NCI-H1417 (cell line): ENCODE data around the gene MARCKSL1.
A peak's percentile ranks its signal among the peaks of the same experiment; 100 is the strongest.
"Not testable (repeated sequence)": the region's sequence is repeated elsewhere in the genome, so short reads cannot be mapped to it uniquely, and the experiment has no call there.

Source experiments
- DNase-seq, 3 experiments: peaks; one replicate each; lab custom pipeline; 2025; lab: John Stamatoyannopoulos, UW

MARCKSL1 gene

GRCh38 chr1:32335790-32336590 is at the start of gene MARCKSL1:
TSS of gene MARCKSL1 (minus strand) at chr1:32336233. CDS start at chr1:32336033, 200 bp downstream.
- peak; percentile 78 to 87 (median 83) for DNase-seq

DNA sequence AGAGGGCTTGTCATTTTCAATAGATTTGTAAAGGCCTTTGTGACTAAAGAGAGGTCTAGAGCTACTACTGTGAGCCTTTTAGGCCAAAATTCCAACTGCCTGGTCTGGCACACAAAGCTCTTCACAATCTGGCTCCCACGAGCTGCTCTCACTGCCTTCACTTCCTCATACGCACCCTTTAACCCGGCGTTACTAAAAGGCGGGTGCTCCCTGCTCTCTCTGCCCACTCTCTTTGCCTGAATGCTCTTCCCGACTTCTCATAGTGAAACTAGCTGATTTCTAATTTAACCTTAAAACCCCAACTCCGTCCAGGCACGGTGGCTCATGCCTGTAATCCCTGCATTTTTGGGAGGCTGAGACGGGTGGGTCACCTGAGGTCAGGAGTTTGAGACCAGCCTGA is 44.0 kb upstream of the MARCKSL1 start:
- no peak for DNase-seq

- DNase-seq, result no peak
Observed at GRCh38 chr1:32377541-32378220, 41.6 kb upstream of the MARCKSL1 start.

DNA sequence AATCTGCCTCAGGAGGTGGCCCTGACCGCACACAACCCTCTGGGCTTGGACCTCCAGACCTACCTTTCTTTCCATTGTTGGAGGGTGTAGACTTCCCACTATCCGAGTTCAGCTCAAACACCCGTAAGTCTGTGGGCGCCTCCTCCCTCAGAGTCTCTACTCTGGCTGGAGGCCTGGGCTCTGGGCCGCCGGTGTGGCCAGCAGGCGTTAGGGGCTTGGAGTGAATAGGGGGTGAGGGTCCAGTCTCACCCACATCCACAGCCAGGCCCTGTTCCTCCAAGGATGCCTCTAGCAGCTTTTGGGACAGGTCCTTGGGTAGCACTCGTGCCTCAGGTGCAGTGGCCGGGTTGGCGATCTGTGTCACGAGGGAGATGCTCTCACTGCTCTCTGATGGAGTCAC is 40.2 kb upstream of the MARCKSL1 start:
- no peak for DNase-seq

DNA sequence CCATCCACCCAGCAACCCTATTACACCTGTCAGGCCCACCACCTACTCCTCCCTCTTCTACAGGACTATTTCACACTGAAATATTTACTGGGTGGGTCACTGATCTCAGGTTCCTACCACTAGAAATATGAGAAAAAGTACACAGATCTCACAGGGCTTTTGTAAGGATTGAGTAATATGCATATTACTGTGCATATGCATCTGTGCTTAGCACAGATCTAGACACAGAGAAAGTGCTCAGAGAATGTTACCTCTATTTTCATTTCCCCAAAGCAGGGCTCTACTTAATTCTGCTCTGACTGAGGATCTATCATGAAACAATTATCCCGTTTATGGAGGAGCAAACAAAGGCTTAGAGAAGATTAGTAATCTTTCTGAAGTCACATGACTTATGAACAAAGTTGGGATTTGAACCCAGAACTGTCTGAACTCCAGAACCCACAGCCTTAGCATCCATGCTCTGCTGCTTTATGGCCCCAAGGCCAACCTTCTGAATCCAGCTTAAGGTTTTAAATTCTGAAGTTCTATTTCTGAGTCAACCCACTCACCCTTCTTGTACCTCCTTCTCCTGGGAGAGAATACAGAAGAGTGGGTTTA is 38.1 kb upstream of the MARCKSL1 start:
- DNase-seq, result no peak

- no peak for DNase-seq
Observed at GRCh38 chr1:32372149-32372756, 36.2 kb upstream of the MARCKSL1 start.

DNA sequence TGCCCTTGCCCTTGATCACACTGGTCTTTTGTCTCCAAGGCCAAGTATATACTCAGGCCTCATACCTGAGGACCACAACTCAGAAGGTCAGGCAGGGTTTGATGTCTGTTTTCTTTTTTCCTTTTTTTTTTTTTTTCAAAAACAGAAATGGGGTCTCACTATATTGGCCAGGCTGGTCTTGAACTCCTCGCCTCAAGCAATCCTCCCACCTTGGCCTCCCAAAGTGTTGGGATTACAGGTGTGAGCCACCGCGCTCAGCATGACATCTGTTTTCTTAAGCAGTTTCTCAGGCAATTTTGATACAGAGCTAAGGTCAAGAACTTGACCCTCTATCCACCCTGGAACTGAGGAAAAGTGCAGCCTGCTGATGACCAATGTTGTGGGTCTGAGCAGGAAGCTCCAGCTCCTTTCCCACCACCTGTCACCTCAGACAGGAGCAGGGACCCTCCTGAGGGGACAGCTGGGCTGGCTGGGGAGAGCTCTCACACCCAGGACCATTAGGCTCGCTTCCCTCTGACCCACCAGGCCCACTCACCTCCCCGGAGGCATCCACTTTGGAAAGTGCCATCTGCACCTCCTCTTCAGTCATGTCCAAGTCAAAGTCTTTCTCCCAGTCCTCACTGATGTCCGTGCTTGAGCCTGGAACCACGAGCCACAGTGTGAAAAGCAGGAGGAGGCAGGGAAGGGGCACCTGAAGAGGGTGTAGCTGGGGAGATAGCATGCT is 32.0 kb upstream of the MARCKSL1 start:
- no peak for DNase-seq

DNA sequence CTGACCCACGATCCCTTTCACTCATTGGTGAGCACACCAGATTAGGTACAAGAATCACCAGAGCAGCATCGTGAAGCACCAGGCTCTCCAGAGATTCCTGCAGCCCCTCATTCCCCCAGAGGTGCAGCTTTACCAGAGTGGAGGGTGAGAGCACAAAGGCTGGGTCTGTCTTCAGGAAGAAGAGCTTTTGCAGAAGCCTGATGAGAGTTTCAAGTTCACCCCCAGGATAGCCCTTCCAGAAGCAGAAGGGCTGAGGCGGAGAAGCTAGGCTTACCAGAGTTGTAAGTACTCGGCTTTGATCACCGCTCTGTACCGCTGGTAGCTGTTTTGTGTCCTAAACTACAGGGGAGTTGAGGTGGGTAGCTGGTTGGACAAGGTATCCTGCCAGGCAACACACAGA is 29.4 kb upstream of the MARCKSL1 start:
- no peak for DNase-seq

DNA sequence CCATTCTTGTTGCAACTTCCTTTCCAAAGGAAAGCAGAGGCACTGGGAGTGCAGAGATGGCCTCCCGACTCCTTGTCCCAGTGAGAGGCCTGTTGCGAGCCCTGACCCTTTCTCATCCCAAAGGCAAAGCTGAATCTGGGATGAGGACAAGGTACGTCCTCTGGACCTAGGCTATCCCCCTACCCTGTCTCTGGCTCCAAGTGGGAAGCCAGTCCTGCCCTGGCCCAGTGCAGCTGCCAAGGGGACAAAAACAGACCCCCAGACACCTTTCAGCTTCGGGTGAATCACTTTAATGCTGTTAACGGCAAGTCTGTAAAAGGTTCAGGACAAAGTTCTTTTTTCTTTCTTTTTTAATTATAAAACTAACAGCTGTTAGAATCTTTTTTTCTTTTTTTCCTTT is 28.8 kb upstream of the MARCKSL1 start:
- no peak for DNase-seq

GRCh38 chr1:32363713-32364112 is 27.7 kb upstream of the MARCKSL1 start:
- no peak for DNase-seq

DNA sequence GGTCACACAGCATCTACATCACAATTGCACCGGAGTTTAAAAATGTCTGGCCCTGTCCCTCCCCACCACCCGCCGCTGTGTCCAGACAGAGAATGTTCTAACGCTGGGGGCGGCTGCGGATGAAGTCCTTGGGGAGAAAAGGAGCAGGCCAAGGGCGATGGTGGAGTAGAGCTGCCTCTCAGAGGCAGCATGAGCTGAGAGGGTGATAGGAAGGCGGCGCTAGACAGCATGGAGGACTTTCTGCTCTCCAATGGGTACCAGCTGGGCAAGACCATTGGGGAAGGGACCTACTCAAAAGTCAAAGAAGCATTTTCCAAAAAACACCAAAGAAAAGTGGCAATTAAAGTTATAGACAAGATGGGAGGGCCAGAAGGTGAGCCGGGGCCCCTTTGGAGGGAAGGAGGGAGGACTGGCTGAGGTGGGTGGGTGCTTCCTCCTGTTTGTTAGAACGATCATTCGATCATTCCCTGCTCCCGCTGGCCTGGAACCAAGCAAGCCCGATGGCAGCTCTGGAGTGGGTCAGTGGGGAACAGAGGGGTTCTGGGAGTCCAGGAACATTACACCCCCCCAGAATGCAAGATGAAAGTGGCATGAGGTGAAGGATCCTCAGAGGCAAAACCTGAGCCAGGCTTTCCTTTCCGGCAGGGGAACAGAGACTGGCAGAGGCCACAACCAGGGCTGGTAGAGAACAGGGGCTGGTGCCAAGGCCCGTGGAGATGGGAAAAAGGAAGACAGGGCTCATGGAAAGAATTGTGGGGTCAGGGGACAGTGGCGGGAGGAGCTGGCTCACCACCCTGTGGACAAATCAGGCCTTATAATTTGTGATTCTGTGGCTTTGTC is 26.7 kb upstream of the MARCKSL1 start, which contains the start of the genes FAM229A and TSSK3:
Gene FAM229A (minus strand): TSS at position 12 of the 840 bp plus-strand sequence. CDS start 394 bp downstream, outside the sequence.
Gene TSSK3 (plus strand): TSS at position 66 of the 840 bp plus-strand sequence. CDS start 163 bp downstream, at position 229.
- DNase-seq, result no peak

- peak in 2 of 3 experiments; percentile 35 to 50 for DNase-seq
Observed at GRCh38 chr1:32361674-32362473, 25.8 kb upstream of the MARCKSL1 start.

- no peak for DNase-seq
Observed at GRCh38 chr1:32361308-32361673, 25.3 kb upstream of the MARCKSL1 start.

DNA sequence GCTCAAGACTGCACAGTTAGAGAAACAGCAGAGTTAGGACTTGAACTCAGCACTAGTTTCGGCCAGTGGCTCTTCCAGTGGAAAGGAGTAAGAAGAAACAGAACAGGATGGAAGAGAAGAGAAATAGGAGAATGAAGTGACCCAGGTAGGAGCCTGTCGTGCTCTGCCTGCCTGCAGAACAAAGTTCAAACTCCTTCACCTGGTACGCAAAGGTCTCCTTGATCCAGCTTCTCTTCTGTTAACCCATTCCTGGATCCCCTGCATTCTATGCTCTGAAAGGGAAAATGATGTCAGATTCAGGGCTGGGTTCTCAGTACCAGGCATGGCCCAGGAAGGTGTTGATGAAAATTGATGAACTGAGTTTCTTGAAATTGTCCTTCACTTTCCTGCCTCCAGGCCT is 22.4 kb upstream of the MARCKSL1 start:
- DNase-seq, result no peak

DNA sequence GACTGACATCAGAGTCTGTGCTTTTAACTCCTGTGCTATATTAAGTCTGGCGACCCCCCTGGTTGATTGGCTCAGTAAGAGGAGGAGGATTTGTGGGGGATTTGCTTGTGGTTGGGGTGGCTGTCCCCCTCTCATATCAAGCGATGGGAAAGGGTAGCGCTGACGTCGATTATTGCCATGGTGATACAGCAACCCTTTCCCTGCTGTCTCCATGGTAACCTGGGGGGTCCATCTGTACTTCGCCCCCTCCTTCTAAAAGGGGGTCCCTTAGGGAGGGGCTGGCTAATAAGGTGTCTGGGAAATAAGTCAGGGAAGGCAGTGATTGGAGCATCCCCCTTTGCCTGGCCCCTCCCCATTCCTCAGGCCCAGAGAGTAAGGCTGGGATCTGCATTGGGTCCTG is 21.6 kb upstream of the MARCKSL1 start:
- no peak for DNase-seq

DNA sequence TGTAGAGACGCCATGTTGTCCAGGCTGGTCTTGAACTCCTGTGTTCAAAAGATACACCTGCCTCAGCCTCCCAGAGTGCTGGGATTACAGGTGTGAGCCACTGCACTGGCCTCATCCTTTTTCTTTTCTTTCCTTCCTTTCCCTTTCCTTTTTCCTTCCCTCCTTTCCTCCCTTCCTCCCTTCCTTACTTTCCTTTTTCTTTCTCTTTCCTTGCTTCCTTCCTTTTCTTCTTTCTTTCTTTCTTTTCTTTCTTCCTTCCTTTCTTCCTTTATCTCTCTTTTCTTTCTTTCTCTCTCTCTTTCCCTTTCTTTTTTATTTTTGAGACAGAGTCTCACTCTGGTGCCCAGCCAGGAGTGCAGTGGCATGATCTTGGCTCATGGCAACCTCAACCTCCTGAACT is 20.4 kb upstream of the MARCKSL1 start:
- no peak for DNase-seq

DNA sequence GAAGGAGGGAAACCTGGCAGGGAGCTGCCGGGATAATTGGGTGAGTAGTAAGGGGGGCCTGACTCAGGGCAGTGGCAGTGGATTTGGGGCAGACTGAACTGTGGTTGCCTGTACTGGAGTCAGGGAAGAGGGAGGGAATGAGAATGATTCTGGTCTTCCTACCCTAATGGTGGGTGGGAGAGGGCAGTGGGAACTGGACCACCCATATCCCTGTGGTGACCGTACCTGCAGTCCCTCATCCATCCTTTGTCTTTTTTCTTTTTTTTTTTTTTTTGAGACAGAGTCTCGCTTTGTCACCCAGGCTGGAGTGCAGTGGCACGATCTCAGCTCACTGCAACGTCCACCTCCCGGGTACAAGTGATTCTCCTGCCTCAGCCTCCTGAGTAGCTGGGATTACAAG is 19.7 kb upstream of the MARCKSL1 start:
- not testable (repeated sequence) for DNase-seq

- DNase-seq, result no peak
Observed at GRCh38 chr1:32353886-32354570, 18.0 kb upstream of the MARCKSL1 start.

GRCh38 chr1:32353431-32353830 is 17.4 kb upstream of the MARCKSL1 start:
- no peak for DNase-seq
